Tibial nerve (tissue), 4 donors: Measurements from ENCODE around the gene MED9. TPM values are rescaled to one million over a fixed set of nuclear protein-coding genes. Genes with fewer than 3 reads are reported as not detected.

ENCODE experiments used
- DNase-seq, 2 donors: peaks; one replicate each; pipeline ENCODE4 v3.0.0-alpha.2; 2019; ENCODE audit warnings: low spot score in 2 of 2
- H3K27ac ChIP-seq, 4 donors: fragments of 200-600 bp; sonication (generic) in 3 of 4; one replicate each; pipeline ENCODE4 v1.5.1; 2017 to 2019; ENCODE audit warnings: mild to moderate bottlenecking in 1 of 4
- H3K27me3 ChIP-seq, 2 donors: fragments of 200-600 bp; sonication (generic) in 1 of 2; one replicate each; pipeline versions ENCODE4 v1.5.1 to v1.6.0; 2017 to 2019
- H3K36me3 ChIP-seq, 3 donors: fragments of 200-600 bp; sonication (generic); one replicate each; pipeline ENCODE4 v1.5.1; 2018 to 2019
- H3K4me1 ChIP-seq, 4 donors: fragments of 200-600 bp; sonication (generic) in 3 of 4; one replicate each; pipeline ENCODE4 v1.5.1; 2017 to 2019
- H3K4me3 ChIP-seq, 4 donors: fragments of 200-600 bp; sonication (generic) in 3 of 4; one replicate each; pipeline ENCODE4 v1.5.1; 2017 to 2019; ENCODE audit warnings: mild to moderate bottlenecking in 1 of 4, moderate library complexity in 1 of 4
- H3K9me3 ChIP-seq, 4 donors: fragments of 200-600 bp; sonication (generic) in 3 of 4; one replicate each; pipeline ENCODE4 v1.5.1; 2017 to 2019
- CTCF ChIP-seq, 5 experiments: fragments of 200-600 bp in 3 of 5; fragments of 450-650 bp in 2 of 5; sonication (generic) in 3 of 5; IDR thresholded peaks; one replicate each; pipeline ENCODE4 v1.5.1; 2016 to 2019; ENCODE audit warnings: antibody characterized with exemption in 5 of 5, mild to moderate bottlenecking in 3 of 5, moderate library complexity in 2 of 5
- EP300 ChIP-seq, 2 donors: sonication (generic); formaldehyde crosslinking; IDR thresholded peaks; one replicate each; pipeline ENCODE4 v1.6.1; 2017; ENCODE audit warnings: antibody characterized with exemption in 2 of 2, mild to moderate bottlenecking in 1 of 2
- POLR2A ChIP-seq, 2 donors: fragments of 450-650 bp; IDR thresholded peaks; one replicate each; pipeline ENCODE4 v1.6.1; 2017; ENCODE audit warnings: antibody characterized with exemption in 2 of 2, mild to moderate bottlenecking in 2 of 2, moderate library complexity in 2 of 2
- WGBS, 2 donors: methylation state at CpG; one replicate each; pipeline ENCODE4 v1.1.5; 2018; 5-methylcytosine and 5-hydroxymethylcytosine counted together
- total RNA-seq, 4 donors: library from RNA; depleted of rRNA; stranded (reverse); fragments of >200 nt; gene quantifications; one replicate each; pipeline ENCODE4 v1.1.0, GENCODE V29; 2016

Gene MED9
- total RNA-seq, 4 donors from 2014 or later = 8.0 to 17.5 (median 13.6) TPM

- Histone ChIP-seq H3K36me3 (no peaks in the 10 kb centered on the region), H3K27ac (no peak overlapping the region), H3K4me1 (peaks cover 0 to 7% (median 0%) of the 10 kb centered on the region in 4 donors), H3K27me3 (no peaks in the 10 kb centered on the region), H3K4me3 (no peak overlapping the region), H3K9me3 (peaks cover 0 to 7% (median 0%) of the 10 kb centered on the region in 4 donors)
- TF ChIP-seq EP300 (IDR thresholded peaks at IDR 0.05) (no peak), CTCF (IDR thresholded peaks at IDR 0.05) (no peak), POLR2A (IDR thresholded peaks at IDR 0.05) (no peak)
- DNase-seq = no peak
- WGBS, 2 donors = 78 to 86% methylated on average over 14 to 17 of the region's 17 CpGs
These were observed 51.2 kb downstream of the MED9 start for GRCh38 chr17:17527956-17528500.

DNA sequence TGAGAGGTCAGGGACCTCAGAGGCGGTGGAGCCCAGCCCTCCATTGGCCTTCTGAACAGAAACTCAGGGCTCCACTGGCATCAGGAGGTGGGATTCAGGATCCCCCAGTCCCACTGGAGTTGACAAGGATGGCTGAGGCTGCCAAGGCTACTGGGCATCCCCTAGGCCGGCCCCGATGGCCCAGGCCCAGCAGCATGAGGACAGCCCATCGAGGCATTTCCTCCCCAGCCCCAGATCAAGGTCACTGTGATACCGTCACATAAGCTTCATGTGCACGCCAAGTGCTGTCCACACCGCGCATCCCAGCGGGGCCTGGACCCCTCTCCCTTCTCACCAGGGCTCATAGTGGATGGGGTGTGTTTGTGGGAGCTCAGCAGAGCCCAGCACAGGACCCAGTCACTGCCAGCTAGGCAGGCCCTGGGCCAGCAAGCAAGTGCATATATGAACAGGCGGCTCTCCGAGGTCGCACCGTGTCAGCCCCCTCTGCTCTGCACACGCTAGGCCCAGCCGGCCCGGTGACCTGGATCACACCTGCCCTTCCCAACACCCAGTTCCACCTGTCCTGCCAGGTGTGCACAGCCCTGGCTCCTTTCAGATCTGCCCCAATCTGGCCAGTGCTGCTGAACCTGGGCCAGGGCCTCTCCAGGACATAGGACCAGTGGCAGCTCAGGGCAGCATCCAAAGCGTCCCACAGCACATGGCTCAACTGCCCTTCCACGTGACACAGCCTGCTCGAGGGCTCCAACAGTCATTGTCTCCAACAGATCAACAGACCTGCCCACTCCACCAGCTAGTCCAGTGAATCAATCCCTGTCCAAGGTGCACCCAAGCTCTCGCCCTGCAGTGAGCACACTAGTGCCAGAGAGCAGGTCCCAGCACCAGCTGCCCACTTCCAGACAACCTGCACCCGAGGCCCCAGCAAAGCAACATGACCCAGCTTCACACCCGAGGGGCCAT, 52.2 kb downstream of the MED9 start:
- peaks cover 0 to 7% (median 0%) of the 10 kb centered on the region in 4 donors for H3K9me3 ChIP-seq
- H3K27ac ChIP-seq = no peak overlapping the region
- peaks cover 0 to 7% (median 0%) of the 10 kb centered on the region in 4 donors for H3K4me1 ChIP-seq
- no peaks in the 10 kb centered on the region for H3K36me3 ChIP-seq
- WGBS, 2 donors = 85 to 93% methylated on average over 15 to 21 of the region's 22 CpGs
- no peaks in the 10 kb centered on the region for H3K27me3 ChIP-seq
- H3K4me3 ChIP-seq = no peak overlapping the region
- DNase-seq = no peak
- no peak for TF ChIP-seq EP300 (IDR thresholded peaks at IDR 0.05)
- TF ChIP-seq CTCF (IDR thresholded peaks at IDR 0.05) = no peak
- no peak for TF ChIP-seq POLR2A (IDR thresholded peaks at IDR 0.05)

GRCh38 chr17:17531156-17531555, 54.4 kb downstream of the MED9 start:
- no peaks in the 10 kb centered on the region for H3K27me3 ChIP-seq
- H3K36me3 ChIP-seq = no peaks in the 10 kb centered on the region
- no peak overlapping the region for H3K4me3 ChIP-seq
- H3K9me3 ChIP-seq = peaks cover 0 to 7% (median 0%) of the 10 kb centered on the region in 4 donors
- no peak for DNase-seq
- WGBS, 2 donors = 54 to 64% methylated on average over 4 of the region's 4 CpGs
- TF ChIP-seq POLR2A (IDR thresholded peaks at IDR 0.05) (no peak), CTCF (IDR thresholded peaks at IDR 0.05) (no peak), EP300 (IDR thresholded peaks at IDR 0.05) (no peak)
- H3K27ac ChIP-seq = no peak overlapping the region
- peaks cover 0 to 11% (median 0%) of the 10 kb centered on the region in 4 donors for H3K4me1 ChIP-seq

DNA sequence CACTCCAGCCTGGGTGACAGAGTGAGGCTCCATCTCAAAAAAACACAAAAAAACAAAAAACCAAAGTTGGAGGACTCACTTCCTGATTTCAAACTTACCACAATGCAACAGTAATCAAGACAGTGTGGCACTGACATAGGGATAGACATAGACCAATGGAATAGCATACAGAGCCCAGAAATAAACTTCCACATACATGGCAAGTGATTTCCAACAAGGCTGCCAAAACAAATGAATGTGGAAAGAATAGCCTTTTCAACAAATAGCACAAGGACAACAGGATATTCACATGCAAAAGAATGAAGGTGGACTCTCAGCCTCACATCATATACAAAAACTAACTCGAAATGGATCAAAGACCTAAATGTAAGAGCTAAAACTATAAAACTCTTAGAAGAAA, 56.2 kb downstream of the MED9 start:
- H3K4me1 ChIP-seq = peaks cover 0 to 7% (median 0%) of the 10 kb centered on the region in 4 donors
- H3K27ac ChIP-seq = no peak overlapping the region
- H3K9me3 ChIP-seq = peaks cover 0 to 7% (median 0%) of the 10 kb centered on the region in 4 donors
- TF ChIP-seq EP300 (IDR thresholded peaks at IDR 0.05) = no peak
- no peak for TF ChIP-seq POLR2A (IDR thresholded peaks at IDR 0.05)
- TF ChIP-seq CTCF (IDR thresholded peaks at IDR 0.05) = no peak
- H3K4me3 ChIP-seq = no peak overlapping the region
- no peaks in the 10 kb centered on the region for H3K36me3 ChIP-seq
- WGBS, 2 donors = 79% methylated on average over 1 of the region's 1 CpG
- no peak for DNase-seq
- no peaks in the 10 kb centered on the region for H3K27me3 ChIP-seq
